ENCODE results near the gene MTFR1L.

GRCh38 chr1:25836695-25837094 is 16.9 kb downstream of the MTFR1L start:
- no peak for TF ChIP-seq CTCF (conservative IDR thresholded peaks at IDR 0.05)
- TF ChIP-seq EZH2 (IDR thresholded peaks at IDR 0.05; ENCODE audit: low read depth) = no peak
